T-cell (primary cell): Measurements from ENCODE around the gene CIDEC. TPM values are rescaled to one million over a fixed set of nuclear protein-coding genes. Genes with fewer than 3 reads are reported as not detected.
A peak's percentile ranks its signal among the peaks of the same experiment; 100 is the strongest.
"Not testable (repeated sequence)": the region's sequence is repeated elsewhere in the genome, so short reads cannot be mapped to it uniquely, and the experiment has no call there.

Experiments
- ATAC-seq, 4 experiments: fragments of 200-7000 bp in 3 of 4; fragments of 150-1000 bp in 1 of 4; cut with Tn5 transposase; replicated peaks in 1 of 4; 1 replicate in 3 of 4; 2 replicates in 1 of 4; pipeline ENCODE4 v1.10.0; 2021; ENCODE audit warnings: moderate library complexity in 3 of 4, mild to moderate bottlenecking in 2 of 4, moderate number of reproducible peaks in 1 of 4
- CTCF ChIA-PET, 2 donors: fragments of 300-600 bp; sonication (Branson Sonifier 250); formaldehyde crosslinking; loops; one replicate each; lab custom pipeline; 2022; ENCODE audit warnings: antibody characterized with exemption in 2 of 2; lab: Charles Lee
- POLR2A ChIA-PET, 2 donors: fragments of 300-600 bp; sonication (Branson Sonifier 250); formaldehyde crosslinking; loops; one replicate each; lab custom pipeline; 2022; ENCODE audit warnings: antibody characterized with exemption in 2 of 2; lab: Charles Lee
- DNase-seq, 35 experiments: peaks; one replicate each; pipeline versions ENCODE4 v3.0.0 to v3.0.0-alpha.2; 2013 to 2023
- H3K27ac ChIP-seq: one replicate; pipeline ENCODE4 v1.5.1; 2013; ENCODE audit warnings: low read length
- H3K27me3 ChIP-seq, 2 experiments: replicated peaks in 1 of 2; 1 replicate in 1 of 2; 2 replicates in 1 of 2; pipeline versions ENCODE4 v1.6.1 to v1.7.0; 2013; ENCODE audit warnings: low read length in 1 of 2, mixed read lengths in 1 of 2; ENCODE audit not compliant: control insufficient read depth in 2 of 2, insufficient read depth in 2 of 2; ENCODE audit errors: extremely low read depth in 1 of 2
- H3K36me3 ChIP-seq, 2 donors: 1 replicate in 1 of 2; 2 replicates in 1 of 2; pipeline versions ENCODE4 v1.6.1 to v1.7.0; 2013; ENCODE audit warnings: low read length in 1 of 2; ENCODE audit not compliant: control insufficient read depth in 2 of 2, insufficient read depth in 1 of 2; ENCODE audit errors: extremely low read depth in 1 of 2
- H3K4me1 ChIP-seq, 2 experiments: 1 replicate in 1 of 2; 2 replicates in 1 of 2; pipeline versions ENCODE4 v1.6.1 to v1.7.0; 2013; ENCODE audit warnings: low read length in 2 of 2, mixed read lengths in 1 of 2; ENCODE audit not compliant: insufficient read depth in 2 of 2, control insufficient read depth in 1 of 2; ENCODE audit errors: extremely low read depth in 1 of 2
- H3K4me3 ChIP-seq, 2 donors: 1 replicate in 1 of 2; 2 replicates in 1 of 2; pipeline versions ENCODE4 v1.5.1 to v1.7.0; 2013; ENCODE audit warnings: mild to moderate bottlenecking in 2 of 2, low read length in 1 of 2, moderate library complexity in 1 of 2; ENCODE audit not compliant: control insufficient read depth in 1 of 2; ENCODE audit errors: extremely low read depth in 1 of 2
- H3K9me3 ChIP-seq: 2 replicates; pipeline ENCODE4 v1.7.0; 2013
- H3K27ac Mint-ChIP-seq, 2 donors: one replicate each; pipeline ENCODE4 v1.8.0; 2020 to 2021; ENCODE audit warnings: mild to moderate bottlenecking in 2 of 2, mixed read lengths in 2 of 2
- H3K27me3 Mint-ChIP-seq, 2 donors: one replicate each; pipeline ENCODE4 v1.8.0; 2021 to 2022; ENCODE audit warnings: mixed read lengths in 2 of 2
- H3K36me3 Mint-ChIP-seq: one replicate; pipeline ENCODE4 v1.8.0; 2021; ENCODE audit warnings: mixed read lengths
- H3K4me1 Mint-ChIP-seq, 3 donors: one replicate each; pipeline ENCODE4 v1.8.0; 2020 to 2022; ENCODE audit warnings: mixed read lengths in 3 of 3, mild to moderate bottlenecking in 1 of 3
- H3K4me3 Mint-ChIP-seq, 3 donors: one replicate each; pipeline ENCODE4 v1.8.0; 2020 to 2022; ENCODE audit warnings: mild to moderate bottlenecking in 3 of 3, mixed read lengths in 3 of 3, moderate library complexity in 3 of 3
- H3K9me3 Mint-ChIP-seq, 3 donors: one replicate each; pipeline ENCODE4 v1.8.0; 2020 to 2022; ENCODE audit warnings: mixed read lengths in 3 of 3
- WGBS: methylation state at CpG from one replicate; pipeline ENCODE4 v1.1.5; 2013; ENCODE audit warnings: missing lambda C conversion rate; ENCODE audit not compliant: insufficient coverage; 5-methylcytosine and 5-hydroxymethylcytosine counted together
- total RNA-seq, 35 experiments: library from RNA in 6 of 35; stranded (reverse) in 6 of 35; fragments of 120-200 nt in 1 of 35; gene quantifications; one replicate each; pipeline versions ENCODE4 v1.2.1 to v1.2.4 and lab custom pipeline; 2013 to 2026

CIDEC gene
- total RNA-seq, 5 donors from 2014 or later (not counting 1 experiment from before 2014, with no cell fraction given), result 0.66 TPM; not detected in 4

GRCh38 chr3:9903238-9903624, 23.2 kb upstream of the CIDEC start:
- no peaks in the 10 kb centered on the region for H3K27me3 Mint-ChIP-seq
- no peaks in the 10 kb centered on the region for H3K36me3 Mint-ChIP-seq
- ChIA-PET CTCF (interaction anchor here in 1 of 2 donors (0.6 kb wide), 1 partner anchor 337 kb away, joined by 7 read pairs; no protein-coding TSS in a partner anchor), POLR2A (interaction anchor here (0.7 to 1.0 kb wide), 2 partner anchors 10 to 30 kb away, joined by 3 to 5 read pairs; partner anchors contain the start of gene CRELD1 (in 1 of the 2))
- H3K4me3 Mint-ChIP-seq, result peak overlapping the region; percentile 45 to 50 (median 47)
- no peak for DNase-seq
- ATAC-seq, result peak in 1 of 4 experiments; percentile 26
- Histone ChIP-seq H3K36me3 (no peaks in the 10 kb centered on the region), H3K4me1 (peaks cover 8 to 21% of the 10 kb centered on the region in 2 experiments), H3K27ac (peak overlapping the region; percentile 11), H3K9me3 (no peaks in the 10 kb centered on the region), H3K27me3 (peaks cover 0 to 2% of the 10 kb centered on the region in 2 experiments), H3K4me3 (peak overlapping the region in 1 of 2 donors; percentile 26)
- H3K9me3 Mint-ChIP-seq, result no peaks in the 10 kb centered on the region
- WGBS, result 49% methylated on average over 2 of the region's 4 CpGs
- peaks cover 24 to 35% (median 25%) of the 10 kb centered on the region in 3 donors for H3K4me1 Mint-ChIP-seq
- H3K27ac Mint-ChIP-seq, result peak overlapping the region; percentile 51 to 77

- Mint-ChIP-seq H3K36me3 (no peaks in the 10 kb centered on the region), H3K4me1 (peaks cover 24 to 39% (median 27%) of the 10 kb centered on the region in 3 donors), H3K27me3 (no peaks in the 10 kb centered on the region), H3K9me3 (no peaks in the 10 kb centered on the region), H3K27ac (peak within 1 kb of the TSS; percentile 77 to 79), H3K4me3 (peak within 1 kb of the TSS; percentile 45 to 50 (median 47))
- POLR2A ChIA-PET, result interaction anchor here (0.7 to 1.0 kb wide), 3 partner anchors 9 to 31 kb away, joined by 3 to 5 read pairs (median 3); partner anchors contain the start of gene CRELD1 (in 1 of the 2)
- Histone ChIP-seq H3K9me3 (no peaks in the 10 kb centered on the region), H3K27me3 (peaks cover 0 to 2% of the 10 kb centered on the region in 2 experiments), H3K4me3 (peak within 1 kb of the TSS in 1 of 2 donors; percentile 26), H3K4me1 (peaks cover 8 to 21% of the 10 kb centered on the region in 2 experiments), H3K27ac (peak within 1 kb of the TSS; percentile 11), H3K36me3 (no peaks in the 10 kb centered on the region)
- CTCF ChIA-PET, result interaction anchor here (0.6 to 0.9 kb wide), 2 partner anchors 30 to 337 kb away, joined by 4 to 7 read pairs; no protein-coding TSS in a partner anchor
- peak in 3 of 4 experiments; percentile 31 to 67 (median 61) for ATAC-seq
- peak in 2 of 35 experiments; percentile 14 to 28 for DNase-seq
- 70% methylated on average over 8 of the region's 13 CpGs for WGBS
Observed at GRCh38 chr3:9902372-9903237, 22.6 kb upstream of the CIDEC start, which contains the start of gene IL17RE. IL17RE (plus strand) TSS chr3:9902848; CDS start chr3:9902933, 85 bp downstream.

DNA sequence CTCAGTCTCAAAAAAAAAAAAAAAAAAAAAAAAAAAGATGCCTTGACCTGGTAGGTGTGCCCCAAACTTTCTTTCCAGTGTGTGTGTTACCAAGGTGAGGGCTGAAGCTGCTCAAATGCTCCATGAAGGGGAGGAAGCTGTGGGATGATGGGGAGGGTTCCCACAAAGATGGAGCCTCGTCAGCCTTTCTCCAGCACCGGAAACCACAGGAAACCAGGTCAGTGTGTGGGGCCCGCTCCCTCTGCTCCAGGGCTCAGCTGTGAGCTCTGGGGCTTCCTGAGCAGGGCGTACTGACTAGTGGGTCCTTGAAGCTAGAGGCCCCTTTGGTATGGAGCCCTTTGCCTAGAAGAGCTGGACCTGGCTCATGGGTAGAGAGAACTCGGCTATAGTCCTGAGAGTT, 21.9 kb upstream of the CIDEC start:
- no peaks in the 10 kb centered on the region for H3K36me3 ChIP-seq
- Mint-ChIP-seq H3K36me3 (no peaks in the 10 kb centered on the region), H3K4me1 (peaks cover 27 to 44% (median 28%) of the 10 kb centered on the region in 3 donors), H3K27me3 (no peaks in the 10 kb centered on the region), H3K4me3 (peak overlapping the region; percentile 21 to 47 (median 45)), H3K27ac (peak overlapping the region; percentile 73 to 77), H3K9me3 (no peaks in the 10 kb centered on the region)
- 12% methylated on average over 3 of the region's 5 CpGs for WGBS
- CTCF ChIA-PET, result interaction anchor here in 1 of 2 donors (0.9 kb wide), 1 partner anchor 31 kb away, joined by 4 read pairs; no protein-coding TSS in a partner anchor
- DNase-seq, result peak in 1 of 35 experiments; percentile 36
- H3K27me3 ChIP-seq, result peaks cover 0 to 2% of the 10 kb centered on the region in 2 experiments
- POLR2A ChIA-PET, result interaction anchor here in 1 of 2 donors (0.7 kb wide), 1 partner anchor 9 kb away, joined by 3 read pairs; no protein-coding TSS in a partner anchor
- peak overlapping the region; percentile 11 for H3K27ac ChIP-seq
- no peaks in the 10 kb centered on the region for H3K9me3 ChIP-seq
- H3K4me1 ChIP-seq, result peaks cover 8 to 21% of the 10 kb centered on the region in 2 experiments
- H3K4me3 ChIP-seq, result peak overlapping the region in 1 of 2 donors; percentile 26
- peak; percentile 34 to 69 (median 60) for ATAC-seq

- peaks cover 31 to 49% (median 32%) of the 10 kb centered on the region in 3 donors for H3K4me1 Mint-ChIP-seq
Observed at GRCh38 chr3:9900965-9901415, 20.9 kb upstream of the CIDEC start.

GRCh38 chr3:9899289-9899791, 19.3 kb upstream of the CIDEC start:
- H3K27me3 ChIP-seq, result peaks cover 0 to 2% of the 10 kb centered on the region in 2 experiments
- Mint-ChIP-seq H3K36me3 (peaks cover 6% of the 10 kb centered on the region), H3K27me3 (no peaks in the 10 kb centered on the region), H3K27ac (no peak overlapping the region), H3K4me3 (no peak overlapping the region), H3K9me3 (no peaks in the 10 kb centered on the region), H3K4me1 (peaks cover 39 to 60% (median 40%) of the 10 kb centered on the region in 3 donors)
- no peak overlapping the region for H3K27ac ChIP-seq
- no peak overlapping the region for H3K4me3 ChIP-seq
- POLR2A ChIA-PET, result no interaction called here
- CTCF ChIA-PET, result no interaction called here
- no peaks in the 10 kb centered on the region for H3K36me3 ChIP-seq
- H3K9me3 ChIP-seq, result no peaks in the 10 kb centered on the region
- DNase-seq, result no peak
- H3K4me1 ChIP-seq, result peaks cover 8 to 25% of the 10 kb centered on the region in 2 experiments
- no peak for ATAC-seq
- 82% methylated on average over 3 of the region's 3 CpGs for WGBS

More at GRCh38 chr3:9900965-9901415, 20.9 kb upstream of the CIDEC start:
- H3K4me3 ChIP-seq, H3K4me3 Mint-ChIP-seq, H3K27me3 ChIP-seq, H3K9me3 ChIP-seq, DNase-seq, CTCF ChIA-PET, H3K36me3 Mint-ChIP-seq, H3K27ac ChIP-seq, H3K27me3 Mint-ChIP-seq, H3K9me3 Mint-ChIP-seq, ATAC-seq, H3K36me3 ChIP-seq: not testable (repeated sequence)
- H3K27ac Mint-ChIP-seq, result peak overlapping the region in 1 of 2 donors; percentile 15
- WGBS, result 100% methylated on average over 1 of the region's 6 CpGs
- POLR2A ChIA-PET, result interaction anchor here in 1 of 2 donors (0.6 kb wide), 1 partner anchor 123 kb away, joined by 3 read pairs; no protein-coding TSS in a partner anchor
- peaks cover 8 to 21% of the 10 kb centered on the region in 2 experiments for H3K4me1 ChIP-seq
